Measurements from ENCODE around the gene RPL13. TPM values are rescaled to one million over a fixed set of nuclear protein-coding genes. Genes with fewer than 3 reads are reported as not detected.

RPL13 gene
- total RNA-seq, 1 experiment from 2014 or later = 2,157 TPM

DNA sequence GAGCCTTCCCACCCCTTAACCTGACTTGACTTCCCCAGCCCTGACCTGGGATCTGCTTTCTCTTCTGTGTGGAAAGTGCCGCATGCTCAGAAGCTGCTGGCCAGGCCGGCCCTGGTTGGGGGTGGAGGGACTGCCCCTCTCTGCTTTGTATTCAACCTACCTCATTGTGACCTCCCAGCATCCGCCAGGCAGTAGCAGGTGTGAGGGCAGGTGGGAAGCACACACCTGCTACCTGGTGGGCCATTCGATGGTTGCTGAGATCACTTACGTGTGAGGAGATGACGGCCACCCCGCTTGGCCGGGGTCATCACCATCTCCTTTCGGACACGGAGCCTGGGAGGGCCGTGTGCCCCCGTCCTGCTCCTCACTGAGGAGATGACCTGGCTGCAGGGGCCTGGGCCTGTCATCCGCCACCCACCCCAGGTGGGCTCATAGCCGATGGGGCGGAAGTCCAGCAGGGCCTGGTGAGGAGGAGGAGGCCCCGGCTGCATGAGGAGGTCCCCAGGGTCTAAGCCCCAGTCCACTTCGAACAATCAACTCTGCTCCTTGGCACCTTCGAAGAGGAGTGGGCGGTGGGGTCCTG lies 22.2 kb downstream of the RPL13 start:
- DNase-seq = no peak

More for the DNA sequence above, 22.2 kb downstream of the RPL13 start:
- Histone ChIP-seq H3K4me2 (ENCODE audit: insufficient read depth, insufficient read length, low read length) (no peak overlapping the region), H3K4ac (ENCODE audit: low read depth, low read length) (no peak overlapping the region), H3K56ac (ENCODE audit: insufficient read length, low read depth, low read length) (no peak overlapping the region), H3K9me3 (ENCODE audit: control insufficient read depth, low read depth, low read length) (no peaks in the 10 kb centered on the region), H3K9ac (ENCODE audit: extremely low read depth, insufficient read length, low read length) (no peak overlapping the region), H2AFZ (ENCODE audit: low read length) (no peak overlapping the region), H3K27ac (ENCODE audit: insufficient read length, low read depth, low read length) (no peak overlapping the region), H3K23me2 (ENCODE audit: insufficient read length, low read depth, low read length, poor library complexity, severe bottlenecking) (no peaks in the 10 kb centered on the region), H2BK120ac (ENCODE audit: low read depth, low read length, poor library complexity, severe bottlenecking) (no peak overlapping the region), H2BK20ac (ENCODE audit: low read depth, low read length, poor library complexity, severe bottlenecking) (no peak overlapping the region), H4K20me1 (ENCODE audit: control insufficient read depth, insufficient read depth, insufficient read length) (no peaks in the 10 kb centered on the region), H4K5ac (ENCODE audit: insufficient read length, low read depth, low read length) (no peak overlapping the region), H3K18ac (ENCODE audit: insufficient read length, low read depth, low read length) (no peak overlapping the region), H3K79me1 (ENCODE audit: insufficient read depth, low read depth, low read length, poor library complexity, severe bottlenecking) (no peaks in the 10 kb centered on the region), H2BK12ac (ENCODE audit: insufficient read length, low read depth, low read length) (no peak overlapping the region), H2AK5ac (ENCODE audit: insufficient read length, low read length) (no peak overlapping the region), H3K27me3 (ENCODE audit: insufficient read depth, low read length) (no peaks in the 10 kb centered on the region), H2BK15ac (ENCODE audit: low read depth, low read length) (no peak overlapping the region), H3K14ac (ENCODE audit: insufficient read depth, low read length) (no peak overlapping the region), H4K91ac (ENCODE audit: insufficient read length, low read depth, low read length) (no peak overlapping the region), H3K79me2 (ENCODE audit: insufficient read depth, low read length) (no peaks in the 10 kb centered on the region), H3T11ph (ENCODE audit: low read length) (no peak overlapping the region), H3K4me1 (ENCODE audit: insufficient read depth, low read length) (no peaks in the 10 kb centered on the region), H3K23ac (ENCODE audit: insufficient read length, low read depth, low read length) (no peak overlapping the region), H4K8ac (replicated peaks; ENCODE audit: insufficient read length, low read depth, low read length) (no peak overlapping the region), H2BK5ac (ENCODE audit: insufficient read length, low read length) (no peak overlapping the region)
- Mint-ChIP-seq H3K27ac (no peak overlapping the region), H3K4me1 (no peaks in the 10 kb centered on the region), H3K9me3 (peaks cover 3 to 5% of the 10 kb centered on the region in 2 experiments; a peak in 4 of 5 replicates), H3K27me3 (ENCODE audit: low read depth) (peaks cover 14% of the 10 kb centered on the region), H3K4me3 (no peak overlapping the region), H3K36me3 (ENCODE audit: insufficient read depth in 1 of 3, low read depth in 3 of 3) (peaks cover 3 to 8% (median 6%) of the 10 kb centered on the region in 3 experiments; a peak in 6 of 7 replicates)
- TF ChIP-seq, protein P1, sequence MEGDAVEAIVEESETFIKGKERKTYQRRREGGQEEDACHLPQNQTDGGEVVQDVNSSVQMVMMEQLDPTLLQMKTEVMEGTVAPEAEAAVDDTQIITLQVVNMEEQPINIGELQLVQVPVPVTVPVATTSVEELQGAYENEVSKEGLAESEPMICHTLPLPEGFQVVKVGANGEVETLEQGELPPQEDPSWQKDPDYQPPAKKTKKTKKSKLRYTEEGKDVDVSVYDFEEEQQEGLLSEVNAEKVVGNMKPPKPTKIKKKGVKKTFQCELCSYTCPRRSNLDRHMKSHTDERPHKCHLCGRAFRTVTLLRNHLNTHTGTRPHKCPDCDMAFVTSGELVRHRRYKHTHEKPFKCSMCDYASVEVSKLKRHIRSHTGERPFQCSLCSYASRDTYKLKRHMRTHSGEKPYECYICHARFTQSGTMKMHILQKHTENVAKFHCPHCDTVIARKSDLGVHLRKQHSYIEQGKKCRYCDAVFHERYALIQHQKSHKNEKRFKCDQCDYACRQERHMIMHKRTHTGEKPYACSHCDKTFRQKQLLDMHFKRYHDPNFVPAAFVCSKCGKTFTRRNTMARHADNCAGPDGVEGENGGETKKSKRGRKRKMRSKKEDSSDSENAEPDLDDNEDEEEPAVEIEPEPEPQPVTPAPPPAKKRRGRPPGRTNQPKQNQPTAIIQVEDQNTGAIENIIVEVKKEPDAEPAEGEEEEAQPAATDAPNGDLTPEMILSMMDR (conservative IDR thresholded peaks at IDR 0.05) = no peak
- WGBS (ENCODE audit: extremely low coverage, insufficient read length, low lambda C conversion rate) = no CpG with 5 or more reads among the region's 19 CpGs
